Measurements from ENCODE around the gene AREL1.
"Not testable (repeated sequence)": the region's sequence is repeated elsewhere in the genome, so short reads cannot be mapped to it uniquely, and the experiment has no call there.

AREL1 gene, protein sequence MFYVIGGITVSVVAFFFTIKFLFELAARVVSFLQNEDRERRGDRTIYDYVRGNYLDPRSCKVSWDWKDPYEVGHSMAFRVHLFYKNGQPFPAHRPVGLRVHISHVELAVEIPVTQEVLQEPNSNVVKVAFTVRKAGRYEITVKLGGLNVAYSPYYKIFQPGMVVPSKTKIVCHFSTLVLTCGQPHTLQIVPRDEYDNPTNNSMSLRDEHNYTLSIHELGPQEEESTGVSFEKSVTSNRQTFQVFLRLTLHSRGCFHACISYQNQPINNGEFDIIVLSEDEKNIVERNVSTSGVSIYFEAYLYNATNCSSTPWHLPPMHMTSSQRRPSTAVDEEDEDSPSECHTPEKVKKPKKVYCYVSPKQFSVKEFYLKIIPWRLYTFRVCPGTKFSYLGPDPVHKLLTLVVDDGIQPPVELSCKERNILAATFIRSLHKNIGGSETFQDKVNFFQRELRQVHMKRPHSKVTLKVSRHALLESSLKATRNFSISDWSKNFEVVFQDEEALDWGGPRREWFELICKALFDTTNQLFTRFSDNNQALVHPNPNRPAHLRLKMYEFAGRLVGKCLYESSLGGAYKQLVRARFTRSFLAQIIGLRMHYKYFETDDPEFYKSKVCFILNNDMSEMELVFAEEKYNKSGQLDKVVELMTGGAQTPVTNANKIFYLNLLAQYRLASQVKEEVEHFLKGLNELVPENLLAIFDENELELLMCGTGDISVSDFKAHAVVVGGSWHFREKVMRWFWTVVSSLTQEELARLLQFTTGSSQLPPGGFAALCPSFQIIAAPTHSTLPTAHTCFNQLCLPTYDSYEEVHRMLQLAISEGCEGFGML

GRCh38 chr14:74712499-74713394 is at the start of gene AREL1, which contains the start of gene FCF1:
Gene AREL1, minus strand, starts transcription at chr14:74713080. Its CDS starts 27,465 bp downstream, at chr14:74685615.
Gene FCF1, plus strand, starts transcription at chr14:74713144. Its CDS starts 54 bp downstream, at chr14:74713198.
- peak; percentile 93 for DNase-seq (ENCODE audit: low spot score)

GRCh38 chr14:74758505-74758904 is 45.6 kb upstream of the AREL1 start:
- not testable (repeated sequence) for DNase-seq (ENCODE audit: low spot score)

DNA sequence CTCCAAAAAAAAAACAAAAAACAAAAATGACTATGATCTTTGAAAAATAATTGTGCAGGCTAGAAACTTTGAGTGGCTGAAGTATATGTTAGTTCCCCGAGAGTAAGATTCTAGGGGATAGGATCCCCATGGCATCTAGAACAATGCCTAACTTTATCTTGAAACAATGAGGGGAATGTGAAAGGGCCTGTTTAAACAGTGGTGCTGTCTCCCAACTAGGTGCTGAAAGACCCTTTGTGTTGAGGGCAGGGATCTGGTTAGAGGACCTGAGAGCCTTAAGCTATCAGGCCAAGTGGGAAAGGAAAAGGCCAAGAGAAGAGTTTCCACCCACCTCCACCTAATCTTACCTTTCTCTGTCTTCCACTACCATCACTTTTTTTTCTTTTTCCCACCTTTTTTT is 43.4 kb upstream of the AREL1 start:
- DNase-seq (ENCODE audit: low spot score) = no peak

DNA sequence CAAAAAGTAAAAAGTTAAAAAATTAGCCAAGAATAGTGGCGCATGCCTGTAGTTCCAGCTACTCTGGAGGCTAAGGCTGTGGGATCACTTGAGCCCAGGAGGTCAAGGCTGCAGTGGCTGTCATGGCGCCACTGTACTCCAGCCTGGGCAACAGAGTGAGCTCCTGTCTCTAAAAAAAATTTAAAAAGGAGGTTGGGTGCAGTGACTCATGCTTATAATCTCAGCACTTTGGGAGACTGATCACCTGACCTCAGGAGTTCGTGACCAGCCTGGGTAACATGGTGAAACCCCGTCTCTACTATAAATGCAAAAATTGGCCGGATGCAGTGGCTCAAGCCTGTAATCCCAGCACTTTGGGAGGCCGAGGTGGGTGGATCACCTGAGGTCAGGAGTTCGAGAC is 42.0 kb upstream of the AREL1 start:
- no peak for DNase-seq (ENCODE audit: low spot score)

- DNase-seq (ENCODE audit: low spot score) = no peak
Measured at GRCh38 chr14:74754157-74754556, 41.3 kb upstream of the AREL1 start.

DNA sequence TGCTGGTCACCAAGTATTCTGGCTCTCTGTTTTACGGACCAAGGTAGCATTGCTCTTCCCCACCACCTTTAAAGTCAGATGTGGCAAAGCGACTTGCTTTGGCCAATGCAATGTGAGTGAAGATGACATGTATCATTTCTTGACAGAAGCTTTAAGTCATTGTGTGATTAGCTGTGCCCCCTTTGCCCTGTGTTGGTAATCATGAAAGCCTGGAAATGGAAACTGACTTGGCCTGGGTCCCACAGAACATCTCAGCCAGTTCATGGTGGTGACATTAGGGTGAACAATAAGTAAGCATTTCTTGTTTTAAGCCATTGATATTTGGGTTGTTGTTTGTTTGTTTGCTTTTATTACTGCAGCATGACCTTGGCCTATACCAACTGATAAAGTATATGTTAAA is 34.4 kb upstream of the AREL1 start:
- no peak for DNase-seq (ENCODE audit: low spot score)

DNA sequence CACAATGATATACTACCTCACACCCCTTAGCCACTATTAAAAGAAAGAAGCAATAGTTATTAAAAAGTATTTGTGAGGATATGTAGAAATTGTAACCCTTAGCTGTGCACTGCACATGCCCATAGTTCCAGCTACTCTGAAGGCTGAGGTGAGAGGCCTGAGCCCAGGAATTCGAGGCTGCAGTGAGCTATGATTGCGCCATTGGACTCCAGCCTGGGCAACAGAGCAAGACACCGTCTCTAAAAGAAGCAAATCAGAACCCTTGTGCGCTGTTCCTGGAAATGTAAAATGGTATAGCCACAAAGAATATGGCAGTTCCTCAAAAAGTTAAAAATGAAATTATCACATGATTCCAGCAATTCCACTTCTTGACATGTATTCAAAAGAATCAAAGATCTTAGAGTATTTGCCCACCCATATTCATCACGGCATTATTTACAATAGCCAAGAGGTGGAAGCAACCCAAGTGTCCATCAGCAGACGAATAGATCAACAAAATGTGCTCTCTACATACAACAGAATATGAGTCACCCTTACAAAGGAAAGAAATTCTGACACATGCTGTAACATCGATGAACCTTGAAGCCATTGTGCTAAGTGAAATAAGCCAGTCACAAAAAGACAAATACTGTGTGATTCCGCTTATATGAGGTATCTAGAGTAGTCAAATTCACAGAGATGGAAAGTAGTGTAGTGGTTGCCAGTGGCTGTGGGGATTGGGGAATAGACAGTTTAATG is 26.6 kb upstream of the AREL1 start:
- DNase-seq (ENCODE audit: low spot score) = no peak

GRCh38 chr14:74737753-74738325 is 25.0 kb upstream of the AREL1 start:
- no peak for DNase-seq (ENCODE audit: low spot score)

DNA sequence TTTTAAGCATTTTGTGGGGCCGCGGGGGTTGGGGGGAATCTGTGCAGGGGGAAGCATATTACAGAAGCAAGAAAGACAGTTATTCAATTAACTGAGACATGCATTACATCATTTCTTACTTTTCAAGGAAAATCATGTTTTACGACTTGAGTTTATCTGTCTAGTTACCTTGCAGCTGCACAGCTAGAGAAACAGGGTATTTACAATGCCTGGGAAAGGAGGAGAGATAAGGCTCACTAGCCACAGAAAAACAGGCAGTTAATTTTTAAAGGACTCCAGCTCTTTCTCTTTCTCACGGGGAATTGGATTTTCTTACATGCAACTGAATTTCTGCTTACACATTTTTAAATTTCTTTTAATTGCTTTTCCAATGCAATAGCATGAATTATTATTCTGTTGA is 22.2 kb upstream of the AREL1 start:
- no peak for DNase-seq (ENCODE audit: low spot score)

DNA sequence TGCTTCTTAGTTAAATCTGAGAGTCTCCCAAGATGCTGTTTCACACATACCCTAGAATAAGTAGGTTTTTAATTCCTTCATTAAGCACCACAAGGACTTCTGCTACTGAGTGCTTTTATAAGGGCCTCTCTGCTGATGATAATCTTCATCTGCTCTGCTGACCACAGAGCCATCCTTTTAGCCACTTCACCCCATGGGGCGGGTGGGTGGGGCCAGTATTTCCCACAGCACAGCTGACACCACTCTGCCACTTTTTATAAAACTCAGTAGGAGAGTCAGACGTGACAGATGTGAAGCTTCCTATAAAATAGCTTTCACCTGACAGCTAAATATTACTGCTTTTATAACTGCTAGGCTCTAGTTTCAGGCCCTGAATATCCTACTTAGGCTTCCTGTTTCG is 20.3 kb upstream of the AREL1 start:
- no peak for DNase-seq (ENCODE audit: low spot score)

GRCh38 chr14:74732387-74732786 is 19.5 kb upstream of the AREL1 start:
- no peak for DNase-seq (ENCODE audit: low spot score)

- no peak for DNase-seq (ENCODE audit: low spot score)
Measured at GRCh38 chr14:74723134-74723533, 10.3 kb upstream of the AREL1 start.

GRCh38 chr14:74720526-74720925 is 7.6 kb upstream of the AREL1 start:
- no peak for DNase-seq (ENCODE audit: low spot score)

DNA sequence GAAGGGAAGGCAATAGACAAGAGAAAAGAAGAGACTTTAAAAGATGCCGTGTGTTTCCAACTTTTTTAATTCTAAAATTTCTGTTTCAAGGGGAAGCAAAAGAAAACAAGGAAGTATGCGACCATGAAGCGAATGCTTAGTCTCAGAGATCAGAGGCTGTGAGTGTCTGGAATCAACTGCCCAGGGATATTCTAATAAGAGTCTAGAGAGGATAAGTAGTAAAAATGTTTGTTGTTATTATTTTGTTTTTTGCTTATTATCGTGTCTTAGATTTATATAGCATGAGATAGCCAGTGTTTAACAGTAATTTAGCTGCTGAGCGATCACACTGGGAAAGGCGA is 485 bp upstream of the AREL1 start:
- no peak for DNase-seq (ENCODE audit: low spot score)

GRCh38 chr14:74711651-74712050 is 1.2 kb downstream of the AREL1 start:
- DNase-seq (ENCODE audit: low spot score) = no peak

GRCh38 chr14:74710480-74710879 is 2.4 kb downstream of the AREL1 start:
- no peak for DNase-seq (ENCODE audit: low spot score)

GRCh38 chr14:74705613-74706500 is 7.0 kb downstream of the AREL1 start:
- no peak for DNase-seq (ENCODE audit: low spot score)

- DNase-seq (ENCODE audit: low spot score) = no peak
Measured at GRCh38 chr14:74704656-74705055, 8.2 kb downstream of the AREL1 start.

DNA sequence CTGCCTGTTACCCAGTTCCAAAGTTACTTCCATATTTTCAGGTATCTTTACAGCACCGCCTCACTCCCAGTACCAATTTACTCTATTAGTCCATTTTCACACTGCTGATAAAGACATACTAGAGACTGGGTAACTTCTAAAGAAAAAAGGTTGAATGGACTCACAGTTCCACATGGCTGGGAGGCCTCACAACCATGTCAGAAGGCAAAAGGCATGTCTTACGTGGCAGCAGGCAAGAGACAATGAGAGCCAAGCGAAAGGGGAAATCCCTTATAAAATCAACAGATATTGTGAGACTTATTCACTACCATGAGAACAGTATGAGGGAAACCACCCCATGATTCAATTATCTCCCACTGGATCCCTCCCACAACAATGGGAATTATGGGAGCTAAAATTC is 9.8 kb downstream of the AREL1 start:
- no peak for DNase-seq (ENCODE audit: low spot score)

DNA sequence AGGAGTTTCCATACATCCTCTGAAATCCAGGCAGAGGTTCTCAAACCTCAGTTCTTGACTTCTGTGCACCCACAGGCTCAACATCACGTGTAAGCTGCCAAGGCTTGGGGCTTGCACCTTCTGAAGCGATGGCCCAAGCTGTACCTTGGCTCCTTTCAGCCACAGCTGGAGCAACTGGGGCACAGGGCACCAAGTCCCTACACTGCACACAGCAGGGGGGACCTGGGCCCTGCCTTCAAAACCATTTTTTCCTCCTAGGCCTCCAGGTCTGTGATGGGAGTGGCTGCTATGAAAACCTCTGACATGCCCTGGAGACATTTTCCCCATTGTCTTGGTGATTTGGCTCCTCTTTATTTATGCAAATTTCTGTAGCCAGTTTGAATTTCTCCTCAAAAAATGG is 10.6 kb downstream of the AREL1 start:
- DNase-seq (ENCODE audit: low spot score) = no peak
